Testis (tissue), 2 donors: Measurements from ENCODE around the gene CHRD.

Experiments
- CTCF ChIP-seq, 3 experiments: fragments of 450-650 bp in 2 of 3; fragments of 200-600 bp in 1 of 3; sonication (generic) in 1 of 3; IDR thresholded peaks; one replicate each; pipeline ENCODE4 v1.5.1; 2016 to 2019; ENCODE audit warnings: antibody characterized with exemption in 3 of 3, mild to moderate bottlenecking in 2 of 3, moderate library complexity in 1 of 3
- POLR2A ChIP-seq: fragments of 450-650 bp; IDR thresholded peaks from one replicate; pipeline ENCODE4 v1.6.1; 2017; ENCODE audit warnings: antibody characterized with exemption, mild to moderate bottlenecking, moderate library complexity

DNA sequence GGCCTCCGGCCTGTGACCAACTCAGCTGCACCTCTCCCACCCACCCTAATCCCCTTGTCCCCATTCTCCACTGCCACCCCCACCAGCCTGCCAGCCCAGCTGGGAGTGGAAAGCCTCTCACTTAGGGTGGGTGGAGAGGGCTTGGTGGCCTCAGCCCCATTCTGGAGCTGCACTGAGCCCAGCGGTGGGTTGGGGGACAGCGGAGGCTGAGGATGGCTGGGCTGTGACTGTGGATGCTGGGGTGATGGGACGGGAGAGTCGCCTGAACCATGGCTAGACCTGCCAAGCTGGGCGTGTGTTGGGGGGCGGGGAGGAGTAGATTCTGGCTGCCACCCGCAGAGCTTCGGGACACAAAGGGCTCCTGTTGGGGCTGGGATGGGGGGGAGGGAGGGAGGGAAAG is 20.2 kb upstream of the CHRD start:
- TF ChIP-seq CTCF (IDR thresholded peaks at IDR 0.05) = no peak
- TF ChIP-seq POLR2A = no peak
